ENCODE measurements around the gene ABCB11. TPM values are rescaled to one million over a fixed set of nuclear protein-coding genes. Genes with fewer than 3 reads are reported as not detected.

Gene ABCB11
- total and polyA plus RNA-seq, 4 donors = 18.3 to 74.3 (median 38.3) TPM

GRCh38 chr2:168968342-168968741 is 62.8 kb downstream of the ABCB11 start:
- Histone ChIP-seq H3K4me1 (ENCODE audit: control insufficient read depth in 4 of 4, insufficient read depth in 4 of 4, low read length in 3 of 4) (peaks cover 2 to 25% (median 13%) of the 10 kb centered on the region in 4 donors), H3K27me3 (ENCODE audit: control insufficient read depth in 4 of 4, insufficient read depth in 4 of 4, low read length in 3 of 4) (no peaks in the 10 kb centered on the region), H3K4me3 (ENCODE audit: low read depth in 1 of 3, low read length in 3 of 3) (no peak overlapping the region), H3K9ac (ENCODE audit: low read depth in 1 of 2, low read length in 2 of 2) (no peak overlapping the region), H3K9me3 (ENCODE audit: control insufficient read depth in 4 of 4, low read length in 3 of 4) (no peaks in the 10 kb centered on the region), H3K36me3 (ENCODE audit: control insufficient read depth in 4 of 4, insufficient read depth in 3 of 4, low read depth in 1 of 4, low read length in 3 of 4) (peaks cover 4 to 66% (median 31%) of the 10 kb centered on the region in 4 donors), H3K27ac (ENCODE audit: low read depth in 1 of 2, low read length in 2 of 2) (no peak overlapping the region)
- TF ChIP-seq TAF1 (conservative IDR thresholded peaks at IDR 0.05) (no peak), HNF4G (IDR thresholded peaks at IDR 0.05) (no peak), FOXA1 (IDR thresholded peaks at IDR 0.05) (no peak), GABPA (IDR thresholded peaks at IDR 0.05 in 1 of 2, conservative IDR thresholded peaks at IDR 0.05 in 1 of 2) (no peak), YY1 (IDR thresholded peaks at IDR 0.05) (no peak), REST (IDR thresholded peaks at IDR 0.05) (no peak), JUND (IDR thresholded peaks at IDR 0.05) (no peak), MAX (IDR thresholded peaks at IDR 0.05) (no peak)
- no peak for DNase-seq (ENCODE audit: low spot score)
- 91% methylated on average over 2 of the region's 2 CpGs for WGBS

- H3K36me3 ChIP-seq (ENCODE audit: control insufficient read depth in 4 of 4, insufficient read depth in 3 of 4, low read depth in 1 of 4, low read length in 3 of 4) = peaks cover 2 to 44% (median 15%) of the 10 kb centered on the region in 4 donors
- no peak overlapping the region for H3K4me3 ChIP-seq (ENCODE audit: low read depth in 1 of 3, low read length in 3 of 3)
- 46% methylated on average over 3 of the region's 3 CpGs for WGBS
- H3K27me3 ChIP-seq (ENCODE audit: control insufficient read depth in 4 of 4, insufficient read depth in 4 of 4, low read length in 3 of 4) = no peaks in the 10 kb centered on the region
- no peak for DNase-seq (ENCODE audit: low spot score)
- TF ChIP-seq ZBTB33 (IDR thresholded peaks at IDR 0.05) (no peak), FOXA2 (IDR thresholded peaks at IDR 0.05) (peak; percentile 51), FOXA1 (IDR thresholded peaks at IDR 0.05) (peak; percentile 32), HNF4A (conservative IDR thresholded peaks at IDR 0.05) (peak; percentile 57 to 58), RXRA (IDR thresholded peaks at IDR 0.05) (peak; percentile 22 to 48), SP1 (IDR thresholded peaks at IDR 0.05) (peak; percentile 23), HNF4G (IDR thresholded peaks at IDR 0.05) (no peak)
- H3K9me3 ChIP-seq (ENCODE audit: control insufficient read depth in 4 of 4, low read length in 3 of 4) = no peaks in the 10 kb centered on the region
- H3K9ac ChIP-seq (ENCODE audit: low read depth in 1 of 2, low read length in 2 of 2) = no peak overlapping the region
- H3K4me1 ChIP-seq (ENCODE audit: control insufficient read depth in 4 of 4, insufficient read depth in 4 of 4, low read length in 3 of 4) = peaks cover 2 to 41% (median 17%) of the 10 kb centered on the region in 4 donors
- H3K27ac ChIP-seq (ENCODE audit: low read depth in 1 of 2, low read length in 2 of 2) = peak overlapping the region; percentile 24 to 27
Observed at GRCh38 chr2:168964251-168964807, 66.8 kb downstream of the ABCB11 start.
